B cell (primary cell): Measurements from ENCODE around the gene TBC1D2.

Experiments used
- EZH2 ChIP-seq: IDR thresholded peaks from 2 replicates; pipeline ENCODE4 v1.6.1; 2012; ENCODE audit warnings: borderline replicate concordance, low read depth, mild to moderate bottlenecking, moderate library complexity, low read length; ENCODE audit not compliant: insufficient read depth, poor library complexity, severe bottlenecking
- TF ChIP-seq, protein P1 (sequence below): fragments of 200-600 bp; IDR thresholded peaks from one replicate; pipeline ENCODE4 v1.8.0; 2022; ENCODE audit warnings: antibody characterized with exemption, mild to moderate bottlenecking

GRCh38 chr9:98203153-98203552, 52.3 kb downstream of the TBC1D2 start:
- TF ChIP-seq, protein P1, sequence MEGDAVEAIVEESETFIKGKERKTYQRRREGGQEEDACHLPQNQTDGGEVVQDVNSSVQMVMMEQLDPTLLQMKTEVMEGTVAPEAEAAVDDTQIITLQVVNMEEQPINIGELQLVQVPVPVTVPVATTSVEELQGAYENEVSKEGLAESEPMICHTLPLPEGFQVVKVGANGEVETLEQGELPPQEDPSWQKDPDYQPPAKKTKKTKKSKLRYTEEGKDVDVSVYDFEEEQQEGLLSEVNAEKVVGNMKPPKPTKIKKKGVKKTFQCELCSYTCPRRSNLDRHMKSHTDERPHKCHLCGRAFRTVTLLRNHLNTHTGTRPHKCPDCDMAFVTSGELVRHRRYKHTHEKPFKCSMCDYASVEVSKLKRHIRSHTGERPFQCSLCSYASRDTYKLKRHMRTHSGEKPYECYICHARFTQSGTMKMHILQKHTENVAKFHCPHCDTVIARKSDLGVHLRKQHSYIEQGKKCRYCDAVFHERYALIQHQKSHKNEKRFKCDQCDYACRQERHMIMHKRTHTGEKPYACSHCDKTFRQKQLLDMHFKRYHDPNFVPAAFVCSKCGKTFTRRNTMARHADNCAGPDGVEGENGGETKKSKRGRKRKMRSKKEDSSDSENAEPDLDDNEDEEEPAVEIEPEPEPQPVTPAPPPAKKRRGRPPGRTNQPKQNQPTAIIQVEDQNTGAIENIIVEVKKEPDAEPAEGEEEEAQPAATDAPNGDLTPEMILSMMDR: no peak
- no peak for TF ChIP-seq EZH2
